Prostate gland (tissue), 2 donors: Measurements from ENCODE around the gene COL25A1. TPM values are rescaled to one million over a fixed set of nuclear protein-coding genes. Genes with fewer than 3 reads are reported as not detected.

Experiments used
- DNase-seq: peaks from one replicate; pipeline ENCODE4 v3.0.0-alpha.2; 2019; ENCODE audit warnings: low spot score
- H3K27ac ChIP-seq, 2 donors: fragments of 200-600 bp; sonication (generic); 2 replicates each; pipeline ENCODE4 v1.5.1; 2017 to 2019
- H3K27me3 ChIP-seq: fragments of 200-600 bp; sonication (generic); replicated peaks from 2 replicates; pipeline ENCODE4 v1.5.1; 2019; ENCODE audit not compliant: insufficient read depth
- H3K36me3 ChIP-seq, 2 donors: fragments of 200-600 bp; sonication (generic); 1 replicate in 1 of 2; 2 replicates in 1 of 2; pipeline versions ENCODE4 v1.5.1 to v1.8.1; 2017 to 2019
- H3K4me1 ChIP-seq: fragments of 200-600 bp; sonication (generic); replicated peaks from 2 replicates; pipeline ENCODE4 v1.5.1; 2019
- H3K4me3 ChIP-seq, 2 donors: fragments of 200-600 bp; sonication (generic); 2 replicates each; pipeline ENCODE4 v1.5.1; 2017 to 2019
- H3K9me3 ChIP-seq: fragments of 200-600 bp; sonication (generic); 2 replicates; pipeline ENCODE4 v1.5.1; 2017
- CTCF ChIP-seq, 4 experiments: fragments of 200-600 bp in 2 of 4; fragments of 450-650 bp in 2 of 4; sonication (generic) in 2 of 4; IDR thresholded peaks; 1 replicate in 3 of 4; 2 replicates in 1 of 4; pipeline ENCODE4 v1.5.1; 2016 to 2019; ENCODE audit warnings: antibody characterized with exemption in 4 of 4, mild to moderate bottlenecking in 2 of 4, moderate library complexity in 2 of 4
- POLR2A ChIP-seq: fragments of 450-650 bp; IDR thresholded peaks from one replicate; pipeline ENCODE4 v1.6.1; 2016; ENCODE audit warnings: antibody characterized with exemption, mild to moderate bottlenecking
- POLR2AphosphoS5 ChIP-seq: sonication (generic); formaldehyde crosslinking; IDR thresholded peaks from one replicate; pipeline ENCODE4 v1.6.1; 2017; ENCODE audit warnings: antibody characterized with exemption
- WGBS: methylation state at CpG from one replicate; pipeline ENCODE4 v1.1.5; 2018; 5-methylcytosine and 5-hydroxymethylcytosine counted together
- intact Hi-C: fragments of 100-400 bp; cut with DNase I; formaldehyde crosslinking; loops from one replicate; pipeline ENCODE4 v1.14.2; 2022
- total RNA-seq, 2 donors: library from RNA; depleted of rRNA; stranded (reverse); fragments of >200 nt; gene quantifications; one replicate each; pipeline ENCODE4 v1.1.0, GENCODE V29; 2016

Gene COL25A1
- total RNA-seq, 2 donors from 2014 or later = 0.73 to 2.8 TPM

GRCh38 chr4:109020861-109021260 lies 281.6 kb downstream of the COL25A1 start:
- Histone ChIP-seq H3K27me3 (no peaks in the 10 kb centered on the region), H3K4me3 (no peak overlapping the region), H3K4me1 (no peaks in the 10 kb centered on the region), H3K36me3 (no peaks in the 10 kb centered on the region), H3K9me3 (no peaks in the 10 kb centered on the region), H3K27ac (no peak overlapping the region)
- TF ChIP-seq CTCF (IDR thresholded peaks at IDR 0.05) (no peak), POLR2AphosphoS5 (no peak), POLR2A (no peak)
- intact Hi-C loops = no loop called here
- 97% methylated on average over 4 of the region's 4 CpGs for WGBS
- DNase-seq = no peak

- Histone ChIP-seq H3K27ac (no peak overlapping the region), H3K4me1 (no peaks in the 10 kb centered on the region), H3K27me3 (no peaks in the 10 kb centered on the region), H3K9me3 (no peaks in the 10 kb centered on the region), H3K4me3 (no peak overlapping the region), H3K36me3 (no peaks in the 10 kb centered on the region)
- 92% methylated on average over 5 of the region's 5 CpGs for WGBS
- DNase-seq = no peak
- TF ChIP-seq POLR2AphosphoS5 (no peak), CTCF (IDR thresholded peaks at IDR 0.05) (no peak)
- intact Hi-C loops = no loop called here
These were observed 286.3 kb downstream of the COL25A1 start for GRCh38 chr4:109016200-109016599.

GRCh38 chr4:109015413-109015810 lies 287.0 kb downstream of the COL25A1 start:
- 61% methylated on average over 2 of the region's 2 CpGs for WGBS
- H3K27me3 ChIP-seq = no peaks in the 10 kb centered on the region
- intact Hi-C loops = no loop called here
- H3K9me3 ChIP-seq = no peaks in the 10 kb centered on the region
- no peaks in the 10 kb centered on the region for H3K36me3 ChIP-seq
- no peak overlapping the region for H3K4me3 ChIP-seq
- DNase-seq = no peak
- no peak for TF ChIP-seq CTCF (IDR thresholded peaks at IDR 0.05)
- TF ChIP-seq POLR2AphosphoS5 = no peak
- no peak for TF ChIP-seq POLR2A
- H3K4me1 ChIP-seq = no peaks in the 10 kb centered on the region
- no peak overlapping the region for H3K27ac ChIP-seq

GRCh38 chr4:109014593-109015412 lies 287.7 kb downstream of the COL25A1 start:
- 95% methylated on average over 11 of the region's 11 CpGs for WGBS
- Histone ChIP-seq H3K27me3 (no peaks in the 10 kb centered on the region), H3K4me3 (no peak overlapping the region), H3K9me3 (no peaks in the 10 kb centered on the region), H3K4me1 (no peaks in the 10 kb centered on the region), H3K36me3 (no peaks in the 10 kb centered on the region), H3K27ac (no peak overlapping the region)
- intact Hi-C loops = no loop called here
- TF ChIP-seq POLR2A = no peak
- no peak for TF ChIP-seq POLR2AphosphoS5
- TF ChIP-seq CTCF (IDR thresholded peaks at IDR 0.05) = no peak
- no peak for DNase-seq

- Histone ChIP-seq H3K27ac (no peak overlapping the region), H3K27me3 (no peaks in the 10 kb centered on the region), H3K36me3 (no peaks in the 10 kb centered on the region), H3K4me3 (no peak overlapping the region), H3K4me1 (no peaks in the 10 kb centered on the region), H3K9me3 (no peaks in the 10 kb centered on the region)
- DNase-seq = no peak
- 96% methylated on average over 37 of the region's 37 CpGs for WGBS
- TF ChIP-seq POLR2AphosphoS5 = no peak
- no peak for TF ChIP-seq CTCF (IDR thresholded peaks at IDR 0.05)
- TF ChIP-seq POLR2A = no peak
- intact Hi-C loops = no loop called here
These were observed 290.1 kb downstream of the COL25A1 start for GRCh38 chr4:109012286-109012880.
